NCI-H128 (cell line): Measurements from ENCODE around the gene C3orf20.
A peak's percentile ranks its signal among the peaks of the same experiment; 100 is the strongest.
"Not testable (repeated sequence)": the region's sequence is repeated elsewhere in the genome, so short reads cannot be mapped to it uniquely, and the experiment has no call there.

Source experiments
- DNase-seq: peaks from one replicate; lab custom pipeline; 2025; ENCODE audit not compliant: unreplicated experiment; lab: John Stamatoyannopoulos, UW

Gene C3orf20

DNA sequence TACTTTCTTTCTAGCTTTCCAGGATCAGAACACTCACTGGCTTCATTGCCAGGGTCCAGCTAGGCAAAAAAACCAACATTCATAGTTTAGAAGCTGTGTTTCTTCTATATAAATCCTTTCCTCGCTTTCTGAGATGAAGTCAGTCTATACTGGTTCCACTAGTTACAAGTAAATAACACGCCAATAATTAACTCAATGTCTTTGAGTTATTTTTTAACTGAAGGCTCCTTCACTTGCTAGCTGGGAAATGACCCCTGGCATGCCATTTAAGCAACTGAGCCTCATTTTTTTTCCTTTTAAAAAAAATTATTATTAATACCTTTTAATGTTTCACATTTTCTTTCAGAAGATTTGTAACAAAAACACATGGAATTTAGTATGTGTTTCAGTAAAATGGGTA lies 25.5 kb upstream of the C3orf20 start:
- DNase-seq = no peak

DNA sequence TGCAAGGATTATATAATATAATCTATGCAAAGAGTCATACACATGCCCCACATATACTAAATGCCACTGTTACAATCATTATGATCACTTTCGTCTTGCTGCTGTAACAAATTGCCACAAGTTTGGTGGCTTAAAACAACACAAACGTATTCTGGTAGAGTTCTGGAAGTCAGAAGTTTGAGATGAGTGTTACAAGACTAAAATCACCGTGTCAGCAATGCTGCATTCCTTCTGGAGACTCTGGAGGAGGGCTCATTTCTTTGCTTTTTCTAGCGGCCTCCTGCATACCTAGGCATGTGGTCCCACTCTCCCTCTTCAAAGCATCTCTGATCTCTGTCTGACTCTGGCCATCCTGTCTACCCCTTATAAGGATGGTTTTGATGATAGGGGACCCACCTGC lies 24.7 kb upstream of the C3orf20 start:
- no peak for DNase-seq

DNA sequence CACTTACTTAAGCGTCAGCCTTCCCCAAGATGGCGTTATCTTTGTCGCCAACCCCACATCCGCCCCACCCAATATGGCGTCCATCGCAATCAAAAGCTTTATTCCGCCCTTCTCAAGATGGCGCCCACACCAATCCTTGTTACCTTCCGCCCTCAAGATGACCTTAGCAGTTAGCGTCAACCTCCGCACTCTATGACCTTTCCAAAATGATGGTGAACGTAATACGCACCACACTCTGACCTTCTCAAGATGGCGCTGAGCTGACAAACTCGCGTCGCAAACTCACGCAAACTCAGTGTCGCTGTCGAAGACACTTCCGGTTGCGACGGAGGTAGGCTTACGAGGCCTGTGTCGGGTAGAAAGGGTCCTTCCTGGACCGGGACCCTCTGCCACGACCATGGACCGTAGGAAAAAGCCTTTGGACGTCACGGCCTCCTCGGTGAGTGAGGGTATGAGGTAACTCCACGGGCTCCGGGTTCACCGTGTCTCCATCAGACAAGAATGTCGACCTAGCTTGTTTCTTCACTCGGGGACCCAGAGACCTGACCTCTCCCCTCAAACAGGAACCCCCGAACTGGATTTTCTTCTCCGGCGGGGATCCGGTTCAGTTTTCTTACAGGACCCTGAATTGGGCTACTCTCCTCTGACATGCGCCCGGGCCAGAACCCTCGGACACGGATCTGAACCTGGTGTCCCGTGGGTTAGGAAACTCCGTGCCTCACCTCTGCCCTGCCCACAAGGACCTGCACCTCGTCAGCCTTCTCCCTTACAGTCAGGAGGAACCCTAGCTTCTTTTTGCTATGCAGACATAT lies 23.3 kb upstream of the C3orf20 start, which contains the start of gene CCDC174:
Gene CCDC174 (plus strand): TSS at position 323 of the 812 bp plus-strand sequence. CDS start 75 bp downstream, at position 398.
- peak; percentile 90 for DNase-seq

DNA sequence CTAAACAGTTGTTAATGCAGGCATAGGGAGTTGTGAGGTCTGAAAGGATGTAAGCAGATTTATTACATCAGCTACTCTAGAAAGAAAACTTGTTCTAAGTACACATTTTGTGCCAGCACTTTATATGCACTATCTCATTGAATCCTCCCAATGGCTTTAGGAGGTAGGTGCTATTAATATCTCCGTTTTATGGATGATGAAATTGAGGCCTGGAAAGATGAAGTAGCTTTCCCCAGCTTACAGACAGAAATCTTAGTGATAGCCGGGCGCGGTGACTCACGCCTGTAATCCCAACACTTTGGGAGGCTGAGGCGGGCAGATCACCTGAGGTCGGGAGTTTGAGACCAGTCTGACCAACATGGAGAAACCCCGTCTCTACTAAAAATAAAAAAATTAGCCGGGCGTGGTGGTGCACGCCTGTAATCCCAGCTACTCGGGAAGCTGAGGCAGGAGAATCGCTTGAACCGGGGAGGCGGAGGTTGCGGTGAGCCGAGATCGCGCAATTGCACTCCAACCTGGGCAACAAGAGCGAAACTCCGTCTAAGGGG lies 22.5 kb upstream of the C3orf20 start:
- DNase-seq = not testable (repeated sequence)

DNA sequence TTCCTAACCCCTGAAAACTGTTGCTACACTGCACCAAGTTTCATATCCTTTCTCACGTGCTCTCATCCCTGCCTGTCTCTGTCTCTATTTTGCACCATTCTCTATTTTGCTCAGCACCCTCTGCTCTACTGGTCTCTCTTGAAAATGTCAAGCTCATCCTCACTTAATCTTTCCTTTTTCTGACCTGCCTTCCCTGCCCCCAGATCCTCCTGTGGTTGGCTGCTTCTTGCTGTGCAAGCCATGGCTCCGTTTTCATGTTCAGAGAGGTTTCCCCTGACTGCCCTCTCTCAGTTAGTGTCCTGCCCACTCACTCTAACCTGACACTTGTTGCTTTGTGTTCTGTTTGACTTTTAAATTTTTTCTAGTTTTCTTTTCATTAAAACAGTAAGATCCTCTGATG lies 17.4 kb upstream of the C3orf20 start:
- no peak for DNase-seq

DNA sequence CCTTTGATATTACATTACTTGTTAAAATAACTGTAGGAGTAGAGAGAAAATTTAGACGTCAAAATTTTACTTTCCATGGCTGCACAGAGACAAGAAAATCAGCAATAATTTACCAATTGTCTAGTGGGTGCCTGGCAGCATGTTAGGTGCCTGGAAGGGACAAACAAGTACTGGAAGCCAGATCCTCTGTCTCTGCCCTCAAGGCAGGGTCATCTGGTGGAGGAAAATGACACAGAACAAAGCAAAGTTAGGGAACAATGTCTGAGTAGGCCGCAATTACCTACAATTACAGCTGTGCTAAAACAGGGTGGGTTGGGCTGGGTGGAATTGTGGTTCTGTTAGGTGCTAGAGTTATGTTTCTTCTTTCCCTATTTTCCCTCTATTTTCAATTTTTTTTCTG lies 16.0 kb upstream of the C3orf20 start:
- no peak for DNase-seq

DNA sequence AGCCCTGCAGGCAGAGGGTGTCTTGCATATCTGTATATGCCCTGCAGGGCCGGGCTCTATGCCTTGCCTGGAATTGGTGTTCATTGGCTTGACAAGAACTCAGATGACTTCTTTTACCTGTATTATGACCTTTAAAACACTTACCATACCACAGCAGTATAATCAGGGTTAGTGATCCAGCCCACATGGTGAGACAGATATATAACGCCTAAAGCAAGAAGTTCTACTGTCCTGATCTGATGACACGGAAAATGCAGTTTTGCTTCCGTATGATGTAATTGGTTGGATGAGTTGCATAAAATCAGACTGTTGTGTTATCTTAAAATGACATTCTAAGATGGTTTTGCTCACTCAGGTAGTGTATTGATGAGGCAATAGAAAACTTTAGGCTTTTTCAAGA lies 14.0 kb upstream of the C3orf20 start:
- no peak for DNase-seq

DNA sequence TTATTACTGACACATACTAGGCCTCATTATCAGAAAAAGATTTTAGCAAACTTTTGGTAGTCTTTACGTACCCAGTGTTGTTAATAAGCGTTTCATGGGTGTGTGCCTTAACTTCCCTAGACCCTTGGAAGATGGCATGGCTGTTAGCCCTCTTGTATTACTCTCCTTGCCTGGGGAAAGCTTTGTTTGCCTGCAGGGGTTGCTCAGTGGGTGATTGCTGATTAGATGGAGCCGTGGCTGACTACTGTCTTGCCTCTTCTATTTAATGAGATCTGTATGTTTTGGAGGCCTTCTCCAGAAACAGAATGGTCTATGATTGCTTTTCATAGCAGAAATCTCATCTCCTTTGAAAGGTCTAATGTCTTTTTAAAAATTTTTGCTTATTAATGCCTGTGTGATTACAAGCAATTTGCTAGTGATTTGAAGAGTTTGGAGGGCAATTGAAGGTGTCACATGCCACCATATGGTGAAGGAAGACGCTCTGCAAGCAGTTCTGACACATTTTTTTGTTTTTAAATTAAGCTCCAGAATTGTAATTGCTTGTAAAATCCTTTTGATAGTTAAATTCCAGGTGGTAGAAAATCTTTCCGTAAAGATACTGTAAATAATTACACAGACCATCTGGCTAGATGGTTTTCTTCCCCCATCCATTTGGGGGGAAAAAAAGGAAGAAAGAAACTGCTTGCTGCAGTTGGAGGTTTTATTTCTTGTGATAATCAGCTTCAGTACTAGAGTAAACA lies 11.4 kb upstream of the C3orf20 start:
- no peak for DNase-seq

DNA sequence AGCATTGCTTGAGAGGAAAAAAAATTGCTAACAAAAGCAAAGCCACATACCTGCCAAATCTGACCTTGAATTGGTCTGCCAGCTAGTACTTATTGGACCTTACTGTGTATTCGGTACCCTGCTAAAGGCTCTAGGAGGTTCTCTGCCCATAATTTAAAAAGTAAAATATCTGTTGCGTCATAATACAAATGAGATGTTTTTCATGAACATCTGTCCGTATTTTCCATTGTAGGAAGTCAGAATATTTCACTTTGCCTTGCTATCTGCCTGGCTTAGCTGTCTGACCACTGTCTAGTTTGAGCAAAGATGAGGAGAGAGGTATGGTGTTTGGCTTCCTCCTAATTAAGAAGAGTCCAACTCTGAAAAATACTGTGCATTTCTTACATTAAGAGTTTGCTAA lies 10.8 kb upstream of the C3orf20 start:
- no peak for DNase-seq

DNA sequence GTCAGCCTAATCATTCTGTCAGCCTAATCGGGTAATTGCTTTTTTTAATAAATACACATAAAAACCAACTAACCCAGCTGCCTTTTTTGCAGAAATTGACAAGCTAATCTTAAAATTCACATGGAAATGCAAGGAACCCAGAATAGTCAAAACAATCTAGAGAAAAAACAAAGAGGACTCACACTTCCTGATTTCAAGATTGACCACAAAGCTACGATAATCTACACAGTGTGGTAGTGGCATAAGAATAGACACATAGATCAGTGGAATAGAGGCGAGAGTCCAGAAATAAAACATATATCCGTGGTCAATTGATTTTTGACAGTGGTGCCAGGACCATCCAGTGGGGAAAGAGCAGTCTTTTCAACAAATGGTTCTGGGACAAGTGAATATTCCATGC lies 2.4 kb upstream of the C3orf20 start:
- DNase-seq = no peak

DNA sequence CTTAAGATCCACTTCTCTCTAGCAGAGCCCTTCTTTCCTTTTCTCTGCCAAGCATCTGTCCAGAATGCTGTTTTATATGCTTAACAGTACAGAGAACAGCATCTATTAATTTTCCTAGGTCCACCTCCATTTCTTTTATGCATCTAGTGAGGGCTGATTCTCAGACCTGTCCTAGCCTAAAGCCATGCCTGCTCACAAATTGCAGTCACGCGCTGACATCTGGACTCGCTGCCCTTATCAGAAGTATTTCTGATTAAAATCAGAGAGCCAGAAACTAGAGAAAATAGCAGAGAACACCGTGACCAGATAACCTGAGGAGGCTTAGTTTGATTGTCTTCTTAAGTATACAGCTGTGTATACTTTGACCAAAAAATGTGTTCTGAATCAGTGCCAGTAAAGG lies 1.9 kb downstream of the C3orf20 start:
- DNase-seq = no peak

DNA sequence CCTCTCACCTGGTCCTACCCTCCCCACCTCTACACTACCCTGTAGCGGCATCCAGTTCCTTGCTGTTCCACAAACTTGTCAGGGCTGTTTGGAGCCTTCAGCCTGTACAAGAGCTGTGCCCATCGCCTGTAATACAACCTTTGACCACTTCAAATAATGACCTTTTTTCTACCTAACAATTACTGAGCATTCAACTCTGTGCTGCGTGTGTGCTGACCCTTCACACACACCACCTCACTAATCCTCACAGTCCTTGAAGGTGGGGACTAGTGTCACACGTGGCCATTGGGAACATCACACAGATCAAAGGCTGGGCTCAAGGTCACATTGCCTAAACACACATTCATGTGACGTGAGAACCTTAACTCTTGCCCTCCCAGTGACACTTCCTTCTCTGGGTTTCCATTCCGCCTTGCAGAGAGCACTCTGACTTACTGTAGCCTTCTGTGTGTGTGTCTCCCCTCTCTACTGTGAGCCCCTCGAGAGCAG lies 3.1 kb downstream of the C3orf20 start:
- no peak for DNase-seq

DNA sequence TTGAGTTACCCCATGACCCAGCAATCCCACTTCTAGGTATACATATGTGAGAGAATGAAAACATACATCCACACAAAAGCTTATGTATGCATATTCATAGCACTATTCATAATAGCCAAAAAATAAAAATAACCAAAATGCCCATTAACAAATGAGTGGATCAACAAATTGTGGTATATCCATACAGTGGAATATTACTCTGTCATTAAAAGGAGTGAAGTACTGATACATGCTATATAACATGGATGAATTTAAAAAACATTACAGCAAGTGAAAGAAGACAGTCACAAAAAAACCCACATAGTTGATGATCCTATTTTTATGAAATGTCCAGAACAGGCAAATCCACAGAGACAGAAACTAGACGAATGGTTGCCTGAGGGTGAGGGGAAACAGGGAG lies 5.2 kb downstream of the C3orf20 start:
- DNase-seq = no peak

DNA sequence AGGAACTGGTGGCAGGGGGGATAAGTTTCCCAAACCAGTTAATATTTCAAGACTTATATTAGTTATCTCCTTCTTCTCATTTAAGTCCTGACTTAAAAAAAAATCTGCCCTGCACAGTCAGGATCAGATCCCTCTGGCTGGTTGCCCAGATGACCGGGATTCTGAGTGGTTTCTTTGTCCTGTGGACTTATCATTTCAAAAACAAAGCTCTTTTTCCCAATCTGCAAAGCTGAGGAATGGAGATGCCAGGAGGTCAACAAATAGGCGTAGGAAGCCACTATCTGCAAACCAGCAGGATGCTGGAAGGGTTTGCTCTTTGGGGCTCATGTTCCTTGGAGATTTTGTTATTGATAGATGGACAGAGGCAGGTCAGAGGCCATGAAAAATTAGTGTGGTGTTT lies 5.8 kb downstream of the C3orf20 start:
- DNase-seq = no peak

DNA sequence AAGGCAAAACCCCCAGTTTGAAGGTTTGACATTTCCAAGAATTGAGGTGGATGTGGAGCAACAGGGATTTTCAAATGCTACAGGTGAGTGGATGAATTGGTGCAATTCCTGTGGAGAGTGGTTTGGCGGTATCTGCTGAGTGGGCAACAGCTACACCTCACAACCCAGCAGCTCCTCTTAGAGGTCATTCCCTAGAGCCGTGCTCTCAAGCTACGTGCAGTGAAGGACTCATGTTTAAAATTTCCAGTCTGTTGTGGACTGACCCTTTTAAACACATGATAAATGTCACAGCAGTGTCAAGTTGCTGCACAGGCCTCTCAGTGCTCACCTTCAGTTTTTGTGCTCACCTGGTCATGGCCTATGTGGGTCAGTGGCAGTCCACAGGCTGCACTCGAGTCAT lies 9.5 kb downstream of the C3orf20 start:
- DNase-seq = no peak

DNA sequence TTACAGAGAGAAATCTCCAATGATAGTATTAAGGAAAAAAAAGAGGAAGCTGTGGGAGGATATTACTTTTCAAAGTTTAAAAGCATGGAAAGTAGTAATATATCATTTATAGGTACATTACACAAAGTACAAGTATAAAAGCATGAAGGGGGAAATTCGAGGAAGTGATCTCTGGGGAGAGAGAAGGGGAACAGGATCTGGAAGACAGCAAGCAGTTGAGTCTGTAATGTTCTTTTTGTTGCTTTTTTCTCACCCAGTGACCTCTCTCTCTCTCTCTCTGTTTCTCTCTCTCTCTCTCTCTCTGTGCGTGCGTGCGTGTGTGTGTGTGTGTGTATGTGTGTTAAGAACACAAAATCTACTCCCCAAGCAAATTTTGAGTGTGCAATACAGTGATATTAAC lies 10.2 kb downstream of the C3orf20 start:
- DNase-seq = no peak

DNA sequence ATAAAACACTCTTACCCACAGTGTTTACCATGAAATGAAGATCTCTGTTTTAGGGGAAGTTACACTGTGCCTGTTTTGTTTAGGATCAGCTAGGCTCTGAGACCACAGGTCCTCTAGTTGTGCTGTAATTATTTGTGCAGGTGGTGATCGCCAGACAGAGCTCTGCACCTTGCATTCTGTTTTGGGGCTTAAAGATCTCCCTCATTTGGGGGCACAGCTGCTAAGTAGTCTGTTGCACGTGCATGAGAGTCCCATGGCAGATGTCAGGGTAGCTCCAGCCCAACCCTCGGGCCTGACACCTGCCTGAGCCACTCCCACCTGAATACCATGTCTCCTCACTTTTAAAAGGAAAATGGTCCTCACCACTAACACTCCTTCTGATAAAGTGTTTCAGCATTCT lies 12.4 kb downstream of the C3orf20 start:
- no peak for DNase-seq

DNA sequence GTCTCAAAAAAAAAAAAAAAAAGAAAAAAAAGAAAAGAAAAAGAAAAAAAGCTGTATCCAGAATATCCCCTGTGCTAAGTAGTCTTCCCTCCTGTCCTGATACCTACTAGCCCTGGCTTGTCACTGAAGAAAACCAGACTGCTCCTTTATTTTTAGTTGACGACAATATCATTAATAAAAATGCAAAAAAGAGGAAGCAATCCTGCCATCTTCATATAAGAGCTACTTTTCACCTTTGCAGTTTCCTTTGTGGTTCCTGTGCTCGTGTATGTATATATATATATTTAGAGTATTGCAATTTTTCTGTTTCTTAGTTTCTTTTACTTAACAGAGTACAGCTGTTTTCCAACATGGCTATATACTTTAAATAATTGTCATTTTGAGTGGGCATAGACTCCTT lies 13.6 kb downstream of the C3orf20 start:
- DNase-seq = no peak

DNA sequence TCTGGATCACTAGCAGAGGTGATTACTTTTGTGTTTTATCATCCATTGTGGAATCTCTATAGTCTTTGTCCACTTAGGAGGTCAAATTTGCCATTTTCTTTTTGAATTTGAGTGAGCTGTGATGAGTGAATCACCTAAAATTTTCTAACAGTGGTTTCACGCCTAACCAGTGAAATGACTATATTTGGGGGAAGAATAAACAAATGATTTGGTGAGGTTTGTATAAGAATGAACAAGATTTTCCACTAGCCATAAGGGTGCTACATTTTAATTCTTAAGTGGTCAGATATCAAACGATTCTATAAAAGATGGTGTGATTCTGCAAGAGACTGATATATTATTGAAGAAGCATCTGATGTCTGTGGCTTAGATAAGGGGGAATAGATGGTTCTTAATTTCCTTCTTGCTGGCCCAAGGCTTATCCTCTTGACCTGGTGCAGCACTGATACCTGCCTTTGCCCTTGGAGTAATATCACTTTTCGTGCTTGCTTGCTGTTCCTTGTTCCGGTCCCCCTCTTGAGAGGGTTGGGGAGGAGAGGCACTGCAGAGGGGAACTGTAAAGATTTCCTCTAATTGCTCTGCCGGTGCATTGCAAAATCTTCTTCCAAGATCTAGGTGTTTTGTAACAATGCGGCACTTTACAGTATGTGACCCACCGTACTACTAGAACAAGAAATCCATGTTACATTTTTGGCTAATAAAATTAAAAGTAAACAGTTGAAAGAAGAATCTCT lies 14.5 kb downstream of the C3orf20 start:
- DNase-seq = no peak

DNA sequence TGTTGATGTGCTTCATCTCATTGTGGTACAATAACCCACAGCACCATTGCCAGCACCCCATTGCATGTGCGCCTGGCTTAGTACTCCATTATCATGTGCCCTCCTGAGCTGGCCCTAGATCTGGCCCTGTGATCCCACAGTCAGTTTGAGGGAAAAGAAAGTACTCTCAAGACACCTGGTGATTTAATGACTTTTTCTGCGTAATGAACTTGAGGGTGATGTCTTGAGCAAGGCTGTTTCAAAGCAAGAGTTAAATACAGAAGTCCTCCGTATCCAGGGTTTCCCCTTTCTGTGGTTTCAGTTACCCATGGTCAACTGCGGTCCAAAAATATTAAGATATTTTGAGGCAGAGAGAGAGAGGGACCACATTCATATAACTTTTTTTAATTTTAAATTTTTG lies 16.3 kb downstream of the C3orf20 start:
- DNase-seq = no peak

DNA sequence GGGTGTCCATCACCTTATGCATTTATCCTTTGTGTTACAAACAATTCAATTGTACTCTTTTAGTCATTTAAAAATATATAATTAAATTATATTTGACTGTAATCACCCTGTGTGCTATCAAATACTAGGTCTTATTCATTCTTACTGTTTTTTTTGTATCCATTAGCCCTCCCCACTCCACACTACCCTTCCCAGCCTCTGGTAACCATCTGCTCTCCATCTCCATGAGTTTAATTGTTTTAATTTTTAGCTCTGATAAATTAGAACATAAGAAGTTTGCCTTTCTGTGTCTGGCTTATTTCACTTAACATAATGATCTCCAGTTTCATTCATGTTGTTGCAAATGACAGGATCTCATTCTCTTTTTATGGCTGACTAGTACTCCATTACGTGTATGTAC lies 16.8 kb downstream of the C3orf20 start:
- DNase-seq = no peak
